ENCODE data around the gene NYNRIN.

NYNRIN gene

GRCh38 chr14:24415421-24416253, 16.8 kb downstream of the NYNRIN start:
- no peak for DNase-seq (ENCODE audit: low read depth in 3 of 3)

GRCh38 chr14:24416254-24416931, 17.6 kb downstream of the NYNRIN start:
- DNase-seq (ENCODE audit: low read depth in 3 of 3): no peak

- DNase-seq (ENCODE audit: low read depth in 3 of 3): no peak
Observed at GRCh38 chr14:24416932-24417619, 18.3 kb downstream of the NYNRIN start.

- no peak for DNase-seq (ENCODE audit: low read depth in 3 of 3)
Observed at GRCh38 chr14:24417832-24418491, 19.2 kb downstream of the NYNRIN start.

GRCh38 chr14:24418492-24418873, 19.7 kb downstream of the NYNRIN start:
- DNase-seq (ENCODE audit: low read depth in 3 of 3): no peak

DNA sequence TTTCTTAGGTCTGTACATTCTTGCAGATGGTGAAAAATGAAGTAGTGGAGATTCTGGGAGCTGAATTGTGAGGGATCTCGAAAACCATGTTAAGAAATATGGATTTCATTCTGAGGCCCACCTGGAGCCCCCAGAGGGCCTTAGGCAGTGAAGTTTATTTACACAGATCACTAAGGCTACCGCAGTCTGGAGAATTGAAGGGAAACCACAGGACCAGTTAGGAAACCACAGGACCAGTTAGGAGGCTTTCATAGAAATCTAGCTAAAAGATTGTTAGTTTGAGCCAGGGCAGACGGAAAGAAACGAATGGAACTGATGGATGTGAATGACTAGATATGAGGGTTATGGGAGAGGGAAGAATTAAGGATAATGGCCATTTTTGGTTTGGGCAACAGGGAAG, 23.5 kb downstream of the NYNRIN start:
- DNase-seq (ENCODE audit: low read depth in 3 of 3): no peak

GRCh38 chr14:24422694-24423601, 24.1 kb downstream of the NYNRIN start:
- no peak for DNase-seq (ENCODE audit: low read depth in 3 of 3)

DNA sequence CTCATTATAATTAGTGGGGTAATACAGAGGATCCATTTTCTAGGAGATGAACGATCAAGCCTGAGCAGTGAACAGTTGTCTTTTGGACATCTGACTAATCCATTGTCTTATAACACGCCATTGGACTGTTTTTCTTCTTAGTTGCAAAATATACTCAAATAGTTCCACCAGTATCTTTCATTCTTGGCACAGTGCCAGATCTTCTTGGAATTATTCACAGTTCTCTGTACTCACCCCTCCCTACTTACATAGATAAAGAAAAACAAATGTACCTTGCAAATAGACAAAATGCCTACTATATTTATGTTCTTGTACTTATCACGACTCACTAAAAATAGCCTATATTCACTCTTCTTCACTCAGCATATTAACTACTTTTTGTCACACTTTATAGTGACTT, 26.9 kb downstream of the NYNRIN start:
- no peak for DNase-seq (ENCODE audit: low read depth in 3 of 3)

GRCh38 chr14:24426150-24426911, 27.5 kb downstream of the NYNRIN start:
- DNase-seq (ENCODE audit: low read depth in 3 of 3): no peak

DNA sequence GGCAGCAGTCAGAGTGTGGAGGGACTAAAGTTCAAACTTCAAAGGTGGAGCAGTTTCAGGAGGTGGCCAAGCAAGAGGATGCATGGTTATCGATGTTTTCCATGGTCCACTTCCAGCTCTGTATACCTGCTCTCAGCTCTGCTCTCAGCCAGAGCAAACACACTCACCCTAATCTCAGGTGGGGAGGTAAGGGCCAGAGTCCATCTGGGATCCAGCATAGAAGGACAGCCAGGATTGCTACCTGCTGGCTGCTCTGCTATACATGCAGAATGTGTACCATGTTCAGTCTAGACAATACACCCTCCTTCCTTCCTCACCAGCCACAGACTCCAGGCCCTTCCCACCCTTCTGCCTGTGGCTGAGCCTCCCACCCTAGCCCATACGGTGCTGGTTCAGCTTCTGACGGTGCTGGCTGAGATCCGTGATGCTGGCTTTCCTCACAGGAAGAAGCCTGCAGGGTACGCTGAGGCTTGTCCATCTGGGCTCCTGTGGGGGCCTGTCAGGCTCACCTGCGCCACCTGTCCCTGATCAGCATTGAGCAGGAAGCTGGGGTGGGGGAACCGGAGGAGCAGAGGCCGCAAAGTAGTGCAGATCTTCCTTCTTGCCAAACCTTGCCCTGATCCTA, 28.2 kb downstream of the NYNRIN start:
- no peak for DNase-seq (ENCODE audit: low read depth in 3 of 3)

DNA sequence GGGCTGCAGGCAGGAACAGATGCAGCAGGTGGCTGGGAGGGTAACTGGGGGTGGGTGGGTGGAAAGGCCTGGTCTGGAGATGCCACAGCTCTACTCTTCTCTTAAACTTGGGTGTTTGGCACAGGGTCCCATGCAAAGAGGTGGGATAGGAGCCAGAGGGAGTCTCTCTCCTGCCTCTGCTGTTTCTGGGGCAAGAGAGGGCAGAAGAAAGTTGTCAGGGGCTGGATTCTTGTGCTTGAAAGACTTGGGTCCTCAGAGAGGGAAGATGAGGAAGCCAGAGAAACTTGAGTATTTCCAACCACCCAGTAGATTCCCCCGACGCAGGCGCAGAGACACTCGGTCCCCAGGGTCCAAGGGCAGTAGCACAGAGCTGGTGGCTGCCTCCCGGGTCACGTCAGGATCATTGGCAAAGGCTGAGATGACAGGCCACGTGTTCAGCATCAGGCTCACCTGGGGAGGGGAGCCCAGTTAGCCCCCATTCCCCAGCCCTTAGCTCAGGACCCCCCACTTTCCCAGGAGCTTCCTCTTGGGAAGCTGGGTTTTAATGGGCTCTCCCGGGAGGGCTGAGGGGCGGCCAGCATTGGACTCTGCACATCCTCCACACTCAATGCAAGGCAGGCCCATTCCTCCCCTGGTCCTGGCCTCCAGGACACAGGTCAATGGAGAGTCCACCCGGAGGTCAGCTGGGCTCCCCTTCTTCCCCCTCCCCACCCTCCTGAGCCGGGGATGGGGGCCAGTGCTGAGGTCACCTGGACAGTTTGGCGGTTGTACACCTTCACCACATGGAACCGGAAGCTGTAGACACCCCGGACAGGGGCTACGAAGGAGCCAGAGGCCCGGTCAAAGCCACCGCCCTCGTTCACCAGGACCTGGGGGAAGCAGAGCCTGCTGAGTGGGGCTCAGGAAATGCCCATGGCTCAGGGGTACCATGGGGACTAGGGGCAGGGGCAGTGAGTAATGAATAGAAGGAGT, 29.0 kb downstream of the NYNRIN start:
- no peak for DNase-seq (ENCODE audit: low read depth in 3 of 3)

DNA sequence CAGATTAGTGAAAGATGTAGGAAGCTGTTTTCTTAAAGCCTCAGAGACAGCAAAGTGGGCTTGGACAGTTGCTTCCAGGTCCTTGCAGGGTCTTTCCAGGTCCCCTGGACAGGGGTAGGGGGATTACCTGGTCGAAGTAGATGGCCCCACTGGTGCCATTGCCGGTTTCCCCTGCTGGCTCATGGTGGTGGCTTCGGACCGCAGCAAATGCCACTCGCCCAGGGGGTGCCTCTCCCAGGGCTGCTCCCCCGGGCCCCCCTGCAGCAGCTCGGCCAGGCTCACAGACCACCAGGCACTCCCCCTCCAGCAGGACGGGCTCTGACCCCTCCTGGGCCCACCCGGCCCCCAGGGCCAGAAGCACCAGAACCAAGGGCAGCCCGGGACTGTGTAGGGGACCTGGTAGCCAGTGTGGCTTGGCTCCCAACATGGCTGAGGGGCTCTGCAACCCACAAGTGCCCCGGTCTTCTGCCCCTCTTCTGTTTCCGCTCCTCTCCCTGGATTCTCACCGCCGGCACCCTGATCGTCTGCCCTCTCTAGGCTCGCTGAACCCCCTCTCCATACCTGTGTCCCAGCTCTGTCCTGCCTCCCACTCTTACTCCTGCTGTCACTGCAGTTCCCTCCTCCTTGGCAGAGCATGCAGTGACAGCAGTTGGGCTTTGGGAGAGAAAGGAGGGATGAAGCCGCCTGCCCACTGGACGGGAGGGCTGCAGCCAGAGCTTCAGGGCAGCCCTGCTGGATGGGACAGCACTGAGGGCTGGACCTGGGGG, 30.0 kb downstream of the NYNRIN start:
- DNase-seq (ENCODE audit: low read depth in 3 of 3): no peak

DNA sequence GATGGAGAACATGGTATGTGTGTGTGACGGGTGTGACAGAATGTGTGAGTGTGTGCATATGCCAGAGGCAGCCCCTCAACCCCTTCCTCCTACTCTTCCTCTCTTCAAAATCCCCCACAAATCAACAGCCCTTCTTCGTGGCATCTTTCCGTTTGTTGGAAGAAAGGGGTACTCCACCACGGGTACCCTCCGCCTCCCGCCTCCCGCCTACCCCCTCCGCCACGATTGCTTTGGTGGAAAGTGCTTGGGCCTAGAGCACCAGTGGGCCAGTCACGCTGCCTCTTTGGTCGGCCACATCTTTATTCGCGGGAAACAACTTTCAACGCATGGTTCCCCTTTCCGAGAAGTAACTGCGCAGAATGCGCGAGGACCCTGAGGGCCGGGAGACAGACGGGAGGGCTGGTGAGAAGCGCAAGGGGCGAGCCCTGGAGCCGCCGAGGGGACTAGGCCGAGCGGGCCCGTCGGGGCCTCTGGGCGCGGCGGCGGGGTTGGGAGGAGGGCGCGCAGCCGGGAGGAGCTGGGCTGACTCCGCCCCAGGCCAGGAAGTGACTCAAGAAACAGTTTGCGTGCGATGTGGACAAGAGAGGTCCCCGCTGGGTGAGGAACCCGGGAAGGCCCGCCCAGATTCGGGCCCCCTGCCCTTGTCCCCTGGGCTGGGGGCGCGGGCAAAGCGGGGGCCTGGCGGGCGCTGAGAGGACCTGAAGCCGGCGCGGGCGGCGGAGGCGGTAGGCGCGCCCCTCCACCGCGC, 30.8 kb downstream of the NYNRIN start, which contains the start of the genes CBLN3 and KHNYN:
TSS of gene CBLN3 (minus strand) at position 274 of the 748 bp plus-strand sequence. CDS start 614 bp downstream, outside the sequence.
TSS of gene KHNYN (plus strand) at position 560 of the 748 bp plus-strand sequence. CDS start 777 bp downstream, outside the sequence.
- peak; percentile 72 to 88 (median 82) for DNase-seq (ENCODE audit: low read depth in 3 of 3)

DNA sequence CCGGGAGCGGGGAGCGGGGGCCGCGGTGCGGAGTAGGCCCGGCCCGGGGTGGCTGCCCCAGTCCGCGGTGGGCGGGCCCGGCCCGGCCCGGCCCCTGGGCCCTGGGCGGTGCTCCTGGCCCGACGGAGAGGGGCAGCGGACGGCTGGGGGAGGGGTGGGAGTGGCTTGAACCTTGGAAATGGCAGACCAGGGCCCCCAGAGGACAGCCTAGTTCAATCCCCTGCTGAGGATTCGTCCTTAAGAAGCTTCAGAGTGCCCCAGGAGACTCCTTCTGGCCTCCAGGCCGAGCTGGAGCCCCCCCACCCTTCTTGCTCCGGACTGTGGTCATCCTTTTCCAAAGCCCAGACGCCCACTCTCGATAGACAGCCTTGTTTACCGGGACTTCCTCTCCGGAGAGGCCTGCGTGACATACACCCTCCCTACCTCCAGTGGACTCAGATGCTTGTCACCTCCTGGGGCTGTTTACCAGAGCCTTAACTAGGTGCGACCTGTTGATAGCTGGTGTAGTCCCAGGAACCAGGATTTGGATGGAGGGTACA, 31.4 kb downstream of the NYNRIN start:
- DNase-seq (ENCODE audit: low read depth in 3 of 3): peak in 2 of 3 donors; percentile 39 to 40

DNA sequence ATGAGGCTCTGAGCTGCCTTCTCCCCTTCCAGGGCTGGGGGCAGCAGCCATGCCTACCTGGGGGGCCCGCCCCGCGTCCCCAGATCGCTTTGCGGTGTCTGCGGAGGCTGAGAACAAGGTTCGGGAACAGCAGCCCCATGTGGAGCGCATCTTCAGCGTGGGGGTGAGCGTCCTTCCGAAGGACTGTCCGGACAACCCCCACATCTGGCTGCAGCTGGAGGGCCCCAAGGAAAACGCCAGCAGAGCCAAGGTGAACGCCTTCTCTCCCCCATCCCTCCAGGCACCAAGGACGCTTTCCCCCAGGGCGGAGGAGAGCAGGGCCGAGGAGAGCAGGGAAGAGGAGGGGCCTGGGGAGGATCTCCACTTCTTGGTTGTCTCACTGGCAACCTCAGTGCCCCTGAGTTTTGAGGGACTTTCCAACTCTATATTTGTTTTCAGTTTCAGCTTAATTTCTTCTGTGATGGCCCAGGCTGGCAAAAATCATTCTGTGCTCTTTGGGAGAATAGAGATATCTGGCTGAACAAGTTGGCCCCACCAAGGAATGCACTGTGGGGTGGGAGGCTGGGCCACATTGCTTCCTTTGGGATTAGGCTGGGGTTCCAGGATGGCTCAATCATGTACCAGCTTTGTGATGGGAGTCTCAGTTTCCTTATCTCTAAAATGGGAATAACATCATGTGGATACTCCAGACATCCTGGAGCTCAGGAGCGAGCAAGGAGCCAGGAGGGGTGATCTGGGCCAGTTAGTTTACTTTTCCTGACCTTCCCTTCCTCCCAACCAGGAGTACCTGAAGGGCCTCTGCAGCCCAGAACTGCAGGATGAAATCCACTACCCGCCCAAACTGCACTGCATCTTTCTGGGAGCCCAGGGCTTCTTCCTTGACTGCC, 32.1 kb downstream of the NYNRIN start:
- peak; percentile 54 to 62 (median 62) for DNase-seq (ENCODE audit: low read depth in 3 of 3)
